Measurements from ENCODE around the gene RBFA. TPM values are rescaled to one million over a fixed set of nuclear protein-coding genes. Genes with fewer than 3 reads are reported as not detected.

The RBFA gene
- total RNA-seq, 1 donor from 2014 or later, result 18.0 TPM

DNA sequence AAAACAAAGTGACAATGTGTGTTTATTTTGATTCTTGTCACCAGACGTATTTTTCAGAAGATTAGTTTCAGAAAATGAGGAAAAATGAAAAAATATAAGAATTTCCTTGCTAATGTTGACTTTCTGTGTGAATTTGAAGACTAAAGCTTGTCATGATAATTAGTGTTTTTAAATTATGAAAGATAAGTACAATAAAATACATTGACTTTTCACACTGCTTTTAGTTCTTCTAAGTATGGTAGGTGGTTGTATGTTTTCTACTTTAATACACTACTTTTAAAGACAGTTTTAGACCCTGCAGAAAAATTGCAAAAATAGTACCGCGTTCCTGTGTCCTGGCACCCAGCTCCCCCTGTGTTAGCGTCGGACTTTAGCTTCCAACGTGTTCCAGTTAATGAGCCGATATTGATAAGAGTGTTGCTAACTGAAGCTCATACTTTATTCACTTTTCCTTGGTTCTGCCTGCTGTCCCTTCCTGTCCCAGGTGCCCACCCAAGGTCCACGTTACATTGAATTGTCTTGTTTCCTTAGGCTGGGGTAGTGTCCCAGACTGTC is 695 bp downstream of the RBFA start:
- peak overlapping the region; percentile 79 for H3K4me3 ChIP-seq
- intact Hi-C loops (cut with DNase I), result no loop called here
- ATAC-seq, result no peak
- DNase-seq, result no peak
- H3K9me3 ChIP-seq, result no peaks in the 10 kb centered on the region
- H3K4me1 ChIP-seq, result peaks cover 4% of the 10 kb centered on the region
- H3K27ac ChIP-seq, result peak overlapping the region; percentile 77
- TF ChIP-seq, protein P1, sequence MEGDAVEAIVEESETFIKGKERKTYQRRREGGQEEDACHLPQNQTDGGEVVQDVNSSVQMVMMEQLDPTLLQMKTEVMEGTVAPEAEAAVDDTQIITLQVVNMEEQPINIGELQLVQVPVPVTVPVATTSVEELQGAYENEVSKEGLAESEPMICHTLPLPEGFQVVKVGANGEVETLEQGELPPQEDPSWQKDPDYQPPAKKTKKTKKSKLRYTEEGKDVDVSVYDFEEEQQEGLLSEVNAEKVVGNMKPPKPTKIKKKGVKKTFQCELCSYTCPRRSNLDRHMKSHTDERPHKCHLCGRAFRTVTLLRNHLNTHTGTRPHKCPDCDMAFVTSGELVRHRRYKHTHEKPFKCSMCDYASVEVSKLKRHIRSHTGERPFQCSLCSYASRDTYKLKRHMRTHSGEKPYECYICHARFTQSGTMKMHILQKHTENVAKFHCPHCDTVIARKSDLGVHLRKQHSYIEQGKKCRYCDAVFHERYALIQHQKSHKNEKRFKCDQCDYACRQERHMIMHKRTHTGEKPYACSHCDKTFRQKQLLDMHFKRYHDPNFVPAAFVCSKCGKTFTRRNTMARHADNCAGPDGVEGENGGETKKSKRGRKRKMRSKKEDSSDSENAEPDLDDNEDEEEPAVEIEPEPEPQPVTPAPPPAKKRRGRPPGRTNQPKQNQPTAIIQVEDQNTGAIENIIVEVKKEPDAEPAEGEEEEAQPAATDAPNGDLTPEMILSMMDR (IDR thresholded peaks at IDR 0.05), result no peak
- H3K27me3 ChIP-seq, result no peaks in the 10 kb centered on the region
- H3K36me3 ChIP-seq, result peaks cover 17% of the 10 kb centered on the region

DNA sequence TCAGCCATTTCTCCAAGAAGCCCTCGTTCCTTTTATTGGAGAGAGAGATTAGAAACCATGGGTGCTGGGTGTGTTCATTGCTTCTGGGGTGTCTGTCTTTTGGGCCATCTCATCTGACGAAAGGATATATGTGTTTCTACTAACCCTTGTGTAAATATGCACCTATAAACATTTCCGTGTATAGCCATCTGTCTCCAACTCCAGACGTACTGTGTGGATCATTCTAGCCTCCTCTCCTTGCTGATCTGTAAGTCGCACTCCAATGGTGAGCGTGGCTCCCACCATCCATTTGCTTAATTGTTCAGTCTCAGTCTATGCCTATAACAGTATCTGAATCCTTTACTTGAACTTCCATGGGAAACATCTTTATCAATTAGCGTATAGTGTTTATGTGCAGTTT is 1.8 kb downstream of the RBFA start:
- Histone ChIP-seq H3K27me3 (no peaks in the 10 kb centered on the region), H3K4me3 (no peak overlapping the region), H3K36me3 (peaks cover 17% of the 10 kb centered on the region), H3K4me1 (peaks cover 4% of the 10 kb centered on the region), H3K9me3 (no peaks in the 10 kb centered on the region), H3K27ac (no peak overlapping the region)
- intact Hi-C loops (cut with DNase I), result no loop called here
- DNase-seq (no peak), ATAC-seq (no peak)
- TF ChIP-seq, protein P1 (IDR thresholded peaks at IDR 0.05), result no peak

DNA sequence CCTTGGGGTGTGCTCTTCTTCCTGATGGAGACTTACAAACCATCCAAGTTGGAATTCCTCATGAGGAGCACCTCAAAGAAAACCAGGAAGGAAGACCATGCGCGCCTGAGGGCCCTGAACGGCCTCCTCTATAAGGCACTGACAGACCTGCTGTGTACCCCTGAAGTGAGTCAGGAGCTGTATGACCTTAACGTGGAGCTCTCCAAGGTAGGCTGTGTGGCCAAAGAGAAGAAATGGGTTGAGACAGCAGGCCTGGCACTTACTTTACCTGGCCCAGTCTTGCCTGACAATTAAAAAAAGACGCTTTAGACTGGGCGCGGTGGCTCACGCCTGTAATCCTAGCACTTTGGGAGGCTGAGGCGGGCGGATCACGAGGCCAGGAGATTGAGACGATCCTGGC is 3.1 kb downstream of the RBFA start:
- TF ChIP-seq, protein P1 (IDR thresholded peaks at IDR 0.05), result no peak
- intact Hi-C loops (cut with DNase I), result no loop called here
- no peak for ATAC-seq

DNA sequence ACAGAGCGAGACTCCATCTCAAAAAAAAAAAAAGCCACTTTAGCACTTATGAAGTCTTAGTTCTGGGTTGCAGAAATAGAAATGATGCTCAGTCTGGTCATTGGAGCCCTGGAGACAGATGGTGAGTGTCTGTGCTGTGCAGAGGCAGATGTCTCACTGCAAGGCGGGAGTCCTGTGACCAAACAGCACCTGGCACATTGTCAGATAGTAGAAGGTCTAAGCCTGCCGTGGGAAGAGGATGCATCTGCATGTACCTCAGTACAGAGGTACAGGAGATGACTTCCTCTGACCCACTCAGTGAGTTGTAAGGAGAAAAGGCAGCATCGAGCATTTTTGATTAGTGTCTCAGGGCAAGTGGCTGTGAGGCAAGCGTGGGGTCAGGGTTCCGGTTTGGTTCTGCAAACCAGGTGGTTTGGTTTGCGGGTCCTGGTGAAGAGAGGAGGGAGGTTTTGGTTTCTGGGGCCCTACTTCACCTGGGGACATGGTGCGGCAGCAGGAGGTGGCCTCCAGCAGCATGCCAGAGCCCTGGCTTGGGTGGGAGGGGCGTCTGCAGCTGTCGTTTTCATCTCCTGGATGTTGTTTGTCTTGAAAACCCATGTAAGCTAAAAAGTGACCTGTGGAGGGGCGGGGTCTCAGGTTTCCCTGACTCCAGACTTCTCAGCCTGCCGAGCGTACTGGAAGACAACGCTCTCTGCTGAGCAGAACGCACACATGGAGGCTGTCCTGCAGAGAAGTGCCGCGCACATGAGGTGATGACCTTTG is 3.8 kb downstream of the RBFA start:
- no peak overlapping the region for H3K27ac ChIP-seq
- H3K4me3 ChIP-seq, result no peak overlapping the region
- no peak for ATAC-seq
- no peaks in the 10 kb centered on the region for H3K27me3 ChIP-seq
- TF ChIP-seq, protein P1 (IDR thresholded peaks at IDR 0.05), result no peak
- H3K9me3 ChIP-seq, result no peaks in the 10 kb centered on the region
- peaks cover 4% of the 10 kb centered on the region for H3K4me1 ChIP-seq
- no peak for DNase-seq
- intact Hi-C loops (cut with DNase I), result no loop called here
- H3K36me3 ChIP-seq, result peaks cover 17% of the 10 kb centered on the region

More for the DNA sequence above, 3.1 kb downstream of the RBFA start:
- Histone ChIP-seq H3K4me1 (peaks cover 4% of the 10 kb centered on the region), H3K27me3 (no peaks in the 10 kb centered on the region), H3K36me3 (peaks cover 17% of the 10 kb centered on the region), H3K9me3 (no peaks in the 10 kb centered on the region), H3K27ac (no peak overlapping the region), H3K4me3 (no peak overlapping the region)
- DNase-seq, result no peak

DNA sequence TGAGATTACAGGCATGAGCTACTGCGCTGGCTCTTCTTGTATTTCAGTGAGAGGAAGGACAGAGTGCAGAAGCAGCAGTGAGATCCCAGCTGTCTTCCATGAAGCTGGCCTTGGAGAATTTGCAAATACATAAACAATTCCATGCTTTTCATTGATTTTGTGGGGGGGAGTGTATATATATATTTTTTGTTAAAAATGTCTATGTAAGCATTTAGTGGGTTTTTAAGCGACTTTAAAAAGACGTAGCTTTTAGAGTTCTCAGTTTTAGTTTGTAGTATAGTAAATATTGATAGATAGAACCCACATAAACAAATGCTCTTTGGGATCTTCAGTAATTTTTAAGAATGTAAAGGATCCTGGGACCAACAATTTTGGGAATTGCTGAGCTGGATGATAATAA is 6.3 kb downstream of the RBFA start:
- H3K27me3 ChIP-seq, result no peaks in the 10 kb centered on the region
- peaks cover 1% of the 10 kb centered on the region for H3K4me1 ChIP-seq
- no peak overlapping the region for H3K27ac ChIP-seq
- intact Hi-C loops (cut with DNase I), result no loop called here
- TF ChIP-seq, protein P1 (IDR thresholded peaks at IDR 0.05), result no peak
- H3K36me3 ChIP-seq, result peaks cover 22% of the 10 kb centered on the region
- ATAC-seq (no peak), DNase-seq (no peak)
- no peaks in the 10 kb centered on the region for H3K9me3 ChIP-seq
- H3K4me3 ChIP-seq, result no peak overlapping the region

Data from upper lobe of right lung (tissue), 1 donor.